Measurements from ENCODE around the gene NDUFAF4.

NDUFAF4 gene

GRCh38 chr6:96897396-96898240 lies at the start of gene NDUFAF4:
TSS of gene NDUFAF4 (minus strand) at chr6:96897891. CDS start at chr6:96897801, 90 bp downstream.
- TF ChIP-seq, protein P1, sequence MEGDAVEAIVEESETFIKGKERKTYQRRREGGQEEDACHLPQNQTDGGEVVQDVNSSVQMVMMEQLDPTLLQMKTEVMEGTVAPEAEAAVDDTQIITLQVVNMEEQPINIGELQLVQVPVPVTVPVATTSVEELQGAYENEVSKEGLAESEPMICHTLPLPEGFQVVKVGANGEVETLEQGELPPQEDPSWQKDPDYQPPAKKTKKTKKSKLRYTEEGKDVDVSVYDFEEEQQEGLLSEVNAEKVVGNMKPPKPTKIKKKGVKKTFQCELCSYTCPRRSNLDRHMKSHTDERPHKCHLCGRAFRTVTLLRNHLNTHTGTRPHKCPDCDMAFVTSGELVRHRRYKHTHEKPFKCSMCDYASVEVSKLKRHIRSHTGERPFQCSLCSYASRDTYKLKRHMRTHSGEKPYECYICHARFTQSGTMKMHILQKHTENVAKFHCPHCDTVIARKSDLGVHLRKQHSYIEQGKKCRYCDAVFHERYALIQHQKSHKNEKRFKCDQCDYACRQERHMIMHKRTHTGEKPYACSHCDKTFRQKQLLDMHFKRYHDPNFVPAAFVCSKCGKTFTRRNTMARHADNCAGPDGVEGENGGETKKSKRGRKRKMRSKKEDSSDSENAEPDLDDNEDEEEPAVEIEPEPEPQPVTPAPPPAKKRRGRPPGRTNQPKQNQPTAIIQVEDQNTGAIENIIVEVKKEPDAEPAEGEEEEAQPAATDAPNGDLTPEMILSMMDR (IDR thresholded peaks at IDR 0.05; ENCODE audit: low read length, missing control alignments): peak; percentile 78
- H3K4me3 ChIP-seq (replicated peaks; ENCODE audit: low read depth, low read length): peak within 1 kb of the TSS; percentile 88

GRCh38 chr6:96947055-96947454 lies 49.4 kb upstream of the NDUFAF4 start:
- TF ChIP-seq, protein P1 (IDR thresholded peaks at IDR 0.05; ENCODE audit: low read length, missing control alignments): no peak
- no peak for DNase-seq (ENCODE audit: low read depth)
- no peak overlapping the region for H3K4me3 ChIP-seq (replicated peaks; ENCODE audit: low read depth, low read length)

More at GRCh38 chr6:96897396-96898240, at the start of gene NDUFAF4:
- peak; percentile 95 for DNase-seq (ENCODE audit: low read depth)

- TF ChIP-seq, protein P1 (IDR thresholded peaks at IDR 0.05; ENCODE audit: low read length, missing control alignments): no peak
- H3K4me3 ChIP-seq (replicated peaks; ENCODE audit: low read depth, low read length): no peak overlapping the region
- DNase-seq (ENCODE audit: low read depth): no peak
Measured at GRCh38 chr6:96943555-96944215, 46.0 kb upstream of the NDUFAF4 start.

GRCh38 chr6:96942676-96943075 lies 45.0 kb upstream of the NDUFAF4 start:
- TF ChIP-seq, protein P1 (IDR thresholded peaks at IDR 0.05; ENCODE audit: low read length, missing control alignments): no peak
- H3K4me3 ChIP-seq (replicated peaks; ENCODE audit: low read depth, low read length): no peak overlapping the region
- no peak for DNase-seq (ENCODE audit: low read depth)

DNA sequence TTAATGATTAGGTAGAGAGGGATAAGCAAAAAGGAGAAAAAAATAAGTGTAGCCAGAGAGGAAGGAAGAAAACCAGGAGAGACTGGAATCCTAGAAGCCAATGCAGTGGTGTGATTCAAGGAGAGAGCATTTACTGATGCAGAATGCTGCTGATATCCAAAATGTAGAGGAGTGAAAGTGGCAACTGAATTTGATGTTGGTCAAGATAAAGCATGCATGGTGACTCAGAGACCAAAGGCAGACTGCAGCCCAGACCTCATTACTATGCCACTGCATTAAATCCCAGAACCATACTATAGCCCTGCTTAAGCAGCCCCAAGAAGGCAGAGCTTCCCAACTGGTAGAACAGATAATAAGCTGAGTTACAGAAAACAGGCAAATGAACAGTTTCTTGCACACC lies 42.6 kb upstream of the NDUFAF4 start:
- DNase-seq (ENCODE audit: low read depth): no peak
- no peak overlapping the region for H3K4me3 ChIP-seq (replicated peaks; ENCODE audit: low read depth, low read length)
- TF ChIP-seq, protein P1 (IDR thresholded peaks at IDR 0.05; ENCODE audit: low read length, missing control alignments): no peak

- DNase-seq (ENCODE audit: low read depth): peak; percentile 64
- H3K4me3 ChIP-seq (replicated peaks; ENCODE audit: low read depth, low read length): no peak overlapping the region
- TF ChIP-seq, protein P1 (IDR thresholded peaks at IDR 0.05; ENCODE audit: low read length, missing control alignments): no peak
Measured at GRCh38 chr6:96939007-96939805, 41.5 kb upstream of the NDUFAF4 start.
